Measurements from ENCODE around the gene CEP250.

CEP250 gene

GRCh38 chr20:35458388-35458787, 3.0 kb downstream of the CEP250 start:
- TF ChIP-seq, protein P1, sequence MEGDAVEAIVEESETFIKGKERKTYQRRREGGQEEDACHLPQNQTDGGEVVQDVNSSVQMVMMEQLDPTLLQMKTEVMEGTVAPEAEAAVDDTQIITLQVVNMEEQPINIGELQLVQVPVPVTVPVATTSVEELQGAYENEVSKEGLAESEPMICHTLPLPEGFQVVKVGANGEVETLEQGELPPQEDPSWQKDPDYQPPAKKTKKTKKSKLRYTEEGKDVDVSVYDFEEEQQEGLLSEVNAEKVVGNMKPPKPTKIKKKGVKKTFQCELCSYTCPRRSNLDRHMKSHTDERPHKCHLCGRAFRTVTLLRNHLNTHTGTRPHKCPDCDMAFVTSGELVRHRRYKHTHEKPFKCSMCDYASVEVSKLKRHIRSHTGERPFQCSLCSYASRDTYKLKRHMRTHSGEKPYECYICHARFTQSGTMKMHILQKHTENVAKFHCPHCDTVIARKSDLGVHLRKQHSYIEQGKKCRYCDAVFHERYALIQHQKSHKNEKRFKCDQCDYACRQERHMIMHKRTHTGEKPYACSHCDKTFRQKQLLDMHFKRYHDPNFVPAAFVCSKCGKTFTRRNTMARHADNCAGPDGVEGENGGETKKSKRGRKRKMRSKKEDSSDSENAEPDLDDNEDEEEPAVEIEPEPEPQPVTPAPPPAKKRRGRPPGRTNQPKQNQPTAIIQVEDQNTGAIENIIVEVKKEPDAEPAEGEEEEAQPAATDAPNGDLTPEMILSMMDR (IDR thresholded peaks at IDR 0.05), result no peak
- Histone ChIP-seq H3K27me3 (no peaks in the 10 kb centered on the region), H3K4me1 (peaks cover 0 to 9% (median 8%) of the 10 kb centered on the region in 4 donors), H3K9me3 (no peaks in the 10 kb centered on the region), H3K4me3 (no peak overlapping the region), H3K27ac (no peak overlapping the region), H3K36me3 (peaks cover 4 to 31% (median 11%) of the 10 kb centered on the region in 3 donors)
- intact Hi-C loops (cut with DNase I; ENCODE audit: low total_unique reads), result no loop called here
- no peak for DNase-seq

DNA sequence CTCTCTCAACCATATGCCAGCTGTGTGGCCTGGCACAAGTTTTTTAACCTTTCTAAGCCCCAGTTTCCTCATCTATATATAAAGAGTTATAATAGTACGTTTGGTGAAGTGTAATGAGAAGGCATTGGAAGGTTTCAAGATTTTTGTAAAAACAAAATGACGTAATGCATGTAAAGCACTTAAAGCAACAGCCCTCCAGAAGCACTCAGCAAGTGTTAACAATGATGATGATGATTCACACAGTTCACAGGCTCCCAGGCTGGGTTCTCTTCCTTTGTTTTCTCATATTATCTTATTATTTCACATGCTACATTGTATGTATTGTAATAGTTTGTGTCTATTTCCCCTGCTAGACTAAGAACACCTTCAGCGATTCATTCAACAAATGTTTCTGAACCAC, 6.2 kb downstream of the CEP250 start:
- H3K36me3 ChIP-seq, result peaks cover 4 to 45% (median 21%) of the 10 kb centered on the region in 3 donors
- no peak for DNase-seq
- intact Hi-C loops (cut with DNase I; ENCODE audit: low total_unique reads), result loop anchor here (10.0 kb wide), 1 partner anchor 233 kb away; the partner anchor contains the start of genes NFS1 and ROMO1
- H3K27me3 ChIP-seq, result no peaks in the 10 kb centered on the region
- H3K9me3 ChIP-seq, result no peaks in the 10 kb centered on the region
- TF ChIP-seq, protein P1 (IDR thresholded peaks at IDR 0.05), result no peak
- no peaks in the 10 kb centered on the region for H3K4me1 ChIP-seq
- no peak overlapping the region for H3K27ac ChIP-seq
- H3K4me3 ChIP-seq, result no peak overlapping the region

DNA sequence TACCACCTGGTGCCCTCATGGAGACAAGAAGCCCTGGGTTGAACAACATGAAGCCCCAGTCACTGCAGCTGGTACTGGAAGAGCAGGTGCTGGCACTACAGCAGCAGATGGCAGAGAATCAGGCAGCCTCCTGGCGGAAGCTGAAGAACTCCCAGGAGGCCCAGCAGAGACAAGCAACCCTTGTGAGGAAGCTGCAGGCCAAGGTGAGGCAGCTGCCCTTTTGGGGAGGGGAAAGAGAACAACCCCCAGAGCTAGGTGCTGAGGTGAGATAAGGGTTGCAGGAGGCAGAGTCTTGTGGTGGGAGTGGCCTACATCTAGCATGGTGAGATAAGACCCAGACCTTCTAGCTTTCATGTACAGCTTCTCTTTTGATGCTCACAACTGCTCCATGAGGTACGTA, 7.0 kb downstream of the CEP250 start:
- intact Hi-C loops (cut with DNase I; ENCODE audit: low total_unique reads), result loop anchor here (10.0 kb wide), 1 partner anchor 232 kb away; the partner anchor contains the start of genes NFS1 and ROMO1
- peaks cover 4 to 53% (median 27%) of the 10 kb centered on the region in 3 donors for H3K36me3 ChIP-seq
- TF ChIP-seq, protein P1 (IDR thresholded peaks at IDR 0.05), result no peak

GRCh38 chr20:35463455-35464300, 8.3 kb downstream of the CEP250 start:
- H3K4me3 ChIP-seq, result no peak overlapping the region
- no peaks in the 10 kb centered on the region for H3K9me3 ChIP-seq
- H3K27ac ChIP-seq, result no peak overlapping the region
- TF ChIP-seq, protein P1 (IDR thresholded peaks at IDR 0.05), result peak; percentile 73
- peak in 1 of 2 donors; percentile 33 for DNase-seq
- intact Hi-C loops (cut with DNase I; ENCODE audit: low total_unique reads), result loop anchor here (10.0 kb wide), 1 partner anchor 231 kb away; the partner anchor contains the start of genes NFS1 and ROMO1
- H3K36me3 ChIP-seq, result peaks cover 4 to 64% (median 39%) of the 10 kb centered on the region in 3 donors
- H3K4me1 ChIP-seq, result peaks cover 0 to 11% (median 2%) of the 10 kb centered on the region in 4 donors
- H3K27me3 ChIP-seq, result no peaks in the 10 kb centered on the region

More for the DNA sequence above, 7.0 kb downstream of the CEP250 start:
- DNase-seq, result no peak
- Histone ChIP-seq H3K27ac (no peak overlapping the region), H3K9me3 (no peaks in the 10 kb centered on the region), H3K4me1 (peaks cover 0 to 4% (median under 1%) of the 10 kb centered on the region in 4 donors), H3K27me3 (no peaks in the 10 kb centered on the region), H3K4me3 (no peak overlapping the region)

DNA sequence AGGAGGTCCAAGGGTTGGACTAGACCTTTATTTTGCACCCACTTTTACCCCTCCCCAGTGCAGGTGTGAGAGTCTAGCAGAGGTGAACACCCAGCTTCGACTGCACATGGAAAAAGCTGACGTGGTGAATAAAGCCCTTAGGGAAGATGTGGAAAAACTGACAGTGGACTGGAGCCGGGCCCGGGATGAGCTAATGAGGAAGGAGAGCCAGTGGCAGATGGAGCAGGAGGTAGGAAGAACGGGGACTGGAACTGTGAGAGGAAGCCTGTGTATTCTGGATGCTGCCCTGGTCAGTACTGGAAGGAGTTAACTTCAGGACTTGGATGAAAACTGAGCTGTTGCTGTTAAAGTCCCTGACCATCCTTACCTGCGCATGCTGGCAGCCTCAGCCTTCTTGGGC, 10.6 kb downstream of the CEP250 start:
- TF ChIP-seq, protein P1 (IDR thresholded peaks at IDR 0.05), result no peak
- H3K27me3 ChIP-seq, result no peaks in the 10 kb centered on the region
- no peak overlapping the region for H3K27ac ChIP-seq
- no peak overlapping the region for H3K4me3 ChIP-seq
- DNase-seq, result no peak
- peaks cover 0 to 11% (median 2%) of the 10 kb centered on the region in 4 donors for H3K4me1 ChIP-seq
- H3K36me3 ChIP-seq, result peaks cover 13 to 74% (median 50%) of the 10 kb centered on the region in 3 donors
- intact Hi-C loops (cut with DNase I; ENCODE audit: low total_unique reads), result loop anchor here (10.0 kb wide), 1 partner anchor 229 kb away; the partner anchor contains the start of genes NFS1 and ROMO1
- H3K9me3 ChIP-seq, result no peaks in the 10 kb centered on the region
